Neuron (in vitro differentiated cells): ENCODE data around the gene GTF2F1.

Source experiments
- H2AFZ ChIP-seq: one replicate; pipeline ENCODE4 v1.6.1; 2013; ENCODE audit warnings: low read depth, mild to moderate bottlenecking, inconsistent platforms, low read length, moderate library complexity
- H3K27me3 ChIP-seq: one replicate; pipeline ENCODE4 v1.6.1; 2013; ENCODE audit warnings: low read length; ENCODE audit not compliant: insufficient read depth
- H3K36me3 ChIP-seq: one replicate; pipeline ENCODE4 v1.6.1; 2013; ENCODE audit warnings: low read length; ENCODE audit not compliant: insufficient read depth
- H3K4me1 ChIP-seq: one replicate; pipeline ENCODE4 v1.6.1; 2013; ENCODE audit warnings: low read length; ENCODE audit not compliant: insufficient read depth
- H3K4me3 ChIP-seq: 2 replicates; pipeline ENCODE4 v1.5.1; 2013; ENCODE audit warnings: mild to moderate bottlenecking, low read length, moderate library complexity
- H3K9me3 ChIP-seq: one replicate; pipeline ENCODE4 v1.6.1; 2013; ENCODE audit warnings: low read length

The GTF2F1 gene

GRCh38 chr19:6424939-6425731, 32.2 kb upstream of the GTF2F1 start:
- Histone ChIP-seq H3K4me1 (peaks cover 21% of the 10 kb centered on the region), H3K27me3 (no peaks in the 10 kb centered on the region), H3K9me3 (no peaks in the 10 kb centered on the region), H3K36me3 (peaks cover 25% of the 10 kb centered on the region), H3K4me3 (peak overlapping the region; percentile 5), H2AFZ (peak overlapping the region; percentile 29)

GRCh38 chr19:6424195-6424938, 31.4 kb upstream of the GTF2F1 start, which contains the start of gene KHSRP:
Gene KHSRP, minus strand, starts transcription at chr19:6424811. Its CDS starts 110 bp downstream, at chr19:6424701.
- H2AFZ ChIP-seq, result peak within 1 kb of the TSS; percentile 29
- H3K4me3 ChIP-seq, result peak within 1 kb of the TSS; percentile 66
- no peaks in the 10 kb centered on the region for H3K9me3 ChIP-seq
- no peaks in the 10 kb centered on the region for H3K27me3 ChIP-seq
- peaks cover 21% of the 10 kb centered on the region for H3K4me1 ChIP-seq
- H3K36me3 ChIP-seq, result peaks cover 33% of the 10 kb centered on the region

- no peak overlapping the region for H2AFZ ChIP-seq
- H3K4me1 ChIP-seq, result peaks cover 21% of the 10 kb centered on the region
- no peaks in the 10 kb centered on the region for H3K27me3 ChIP-seq
- peaks cover 40% of the 10 kb centered on the region for H3K36me3 ChIP-seq
- peak overlapping the region; percentile 66 for H3K4me3 ChIP-seq
- H3K9me3 ChIP-seq, result no peaks in the 10 kb centered on the region
Measured at GRCh38 chr19:6423499-6424194, 30.7 kb upstream of the GTF2F1 start.

- no peak overlapping the region for H3K4me3 ChIP-seq
- H3K27me3 ChIP-seq, result no peaks in the 10 kb centered on the region
- peaks cover 21% of the 10 kb centered on the region for H3K4me1 ChIP-seq
- H2AFZ ChIP-seq, result no peak overlapping the region
- no peaks in the 10 kb centered on the region for H3K9me3 ChIP-seq
- H3K36me3 ChIP-seq, result peaks cover 63% of the 10 kb centered on the region
Measured at GRCh38 chr19:6421075-6422014, 28.4 kb upstream of the GTF2F1 start.

DNA sequence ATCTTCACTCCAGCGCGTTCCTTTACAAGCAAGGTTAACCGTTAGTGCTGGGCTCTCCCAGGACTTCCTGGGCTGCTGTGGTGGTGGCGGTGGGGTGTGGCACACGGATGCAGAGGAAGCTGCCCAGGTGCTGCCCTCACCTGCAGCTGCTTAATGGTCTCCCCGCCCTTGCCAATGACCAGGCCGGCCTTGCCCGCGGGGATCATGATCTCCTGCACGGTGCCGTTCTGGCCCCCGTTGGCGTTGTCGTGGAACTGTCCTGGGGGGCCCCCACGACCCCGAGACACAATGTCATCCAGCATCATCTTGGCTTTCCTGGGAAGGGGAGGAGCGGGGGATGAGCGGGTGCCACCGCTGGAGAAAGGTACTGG, 25.6 kb upstream of the GTF2F1 start:
- Histone ChIP-seq H3K4me3 (no peak overlapping the region), H2AFZ (no peak overlapping the region), H3K27me3 (no peaks in the 10 kb centered on the region), H3K36me3 (peaks cover 88% of the 10 kb centered on the region), H3K4me1 (peaks cover 16% of the 10 kb centered on the region), H3K9me3 (no peaks in the 10 kb centered on the region)

DNA sequence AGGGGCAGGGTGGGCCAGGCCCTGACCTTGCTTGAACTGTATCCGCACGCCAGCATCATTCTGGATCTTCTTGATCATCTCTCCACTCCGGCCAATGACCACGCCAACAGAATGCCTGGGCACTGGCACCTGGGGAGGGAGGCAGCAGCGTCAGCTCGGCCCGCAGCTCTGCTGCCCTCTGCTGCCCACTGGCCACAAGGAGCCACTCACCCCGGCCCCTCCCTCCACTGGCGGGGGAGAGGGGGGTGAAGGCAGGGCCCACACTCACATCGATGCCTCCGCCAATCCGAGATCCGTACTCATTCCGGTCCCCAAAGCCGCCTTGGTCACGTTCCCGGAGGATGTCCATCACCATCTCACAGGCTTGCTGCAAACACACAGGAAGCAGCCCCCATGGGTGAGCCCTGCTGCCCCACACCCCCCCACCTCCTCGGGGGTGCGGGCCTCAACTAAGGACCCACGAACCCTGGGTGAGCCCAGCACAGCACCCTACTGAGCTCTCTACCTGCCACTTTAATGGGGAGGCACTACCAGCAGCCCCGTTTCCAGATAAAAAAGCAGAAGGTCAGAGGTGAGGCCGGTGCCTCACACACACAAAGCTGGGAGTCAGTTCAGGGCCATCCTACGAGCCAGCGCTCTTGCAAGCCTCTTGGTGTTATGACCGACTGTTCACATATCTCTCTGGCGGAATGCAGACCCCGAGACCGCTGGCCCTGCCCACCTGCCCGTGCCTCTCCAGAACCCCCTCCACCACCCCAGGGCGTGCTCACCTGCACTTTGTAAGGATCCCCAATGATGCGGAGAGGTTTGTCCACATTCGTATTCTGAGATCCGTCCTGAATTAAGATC, 25.0 kb upstream of the GTF2F1 start:
- Histone ChIP-seq H3K27me3 (no peaks in the 10 kb centered on the region), H2AFZ (no peak overlapping the region), H3K4me1 (peaks cover 10% of the 10 kb centered on the region), H3K4me3 (no peak overlapping the region), H3K9me3 (no peaks in the 10 kb centered on the region), H3K36me3 (peaks cover 92% of the 10 kb centered on the region)

GRCh38 chr19:6416658-6417405, 23.9 kb upstream of the GTF2F1 start:
- no peaks in the 10 kb centered on the region for H3K9me3 ChIP-seq
- H3K27me3 ChIP-seq, result no peaks in the 10 kb centered on the region
- H3K4me1 ChIP-seq, result no peaks in the 10 kb centered on the region
- no peak overlapping the region for H2AFZ ChIP-seq
- H3K36me3 ChIP-seq, result peaks cover 84% of the 10 kb centered on the region
- H3K4me3 ChIP-seq, result no peak overlapping the region

- Histone ChIP-seq H3K4me3 (no peak overlapping the region), H3K36me3 (peaks cover 73% of the 10 kb centered on the region), H2AFZ (no peak overlapping the region), H3K4me1 (no peaks in the 10 kb centered on the region), H3K27me3 (no peaks in the 10 kb centered on the region), H3K9me3 (no peaks in the 10 kb centered on the region)
Measured at GRCh38 chr19:6415591-6416190, 22.7 kb upstream of the GTF2F1 start.

GRCh38 chr19:6414793-6415590, 22.0 kb upstream of the GTF2F1 start:
- no peak overlapping the region for H2AFZ ChIP-seq
- no peak overlapping the region for H3K4me3 ChIP-seq
- H3K36me3 ChIP-seq, result peaks cover 66% of the 10 kb centered on the region
- H3K27me3 ChIP-seq, result no peaks in the 10 kb centered on the region
- H3K9me3 ChIP-seq, result no peaks in the 10 kb centered on the region
- H3K4me1 ChIP-seq, result no peaks in the 10 kb centered on the region

DNA sequence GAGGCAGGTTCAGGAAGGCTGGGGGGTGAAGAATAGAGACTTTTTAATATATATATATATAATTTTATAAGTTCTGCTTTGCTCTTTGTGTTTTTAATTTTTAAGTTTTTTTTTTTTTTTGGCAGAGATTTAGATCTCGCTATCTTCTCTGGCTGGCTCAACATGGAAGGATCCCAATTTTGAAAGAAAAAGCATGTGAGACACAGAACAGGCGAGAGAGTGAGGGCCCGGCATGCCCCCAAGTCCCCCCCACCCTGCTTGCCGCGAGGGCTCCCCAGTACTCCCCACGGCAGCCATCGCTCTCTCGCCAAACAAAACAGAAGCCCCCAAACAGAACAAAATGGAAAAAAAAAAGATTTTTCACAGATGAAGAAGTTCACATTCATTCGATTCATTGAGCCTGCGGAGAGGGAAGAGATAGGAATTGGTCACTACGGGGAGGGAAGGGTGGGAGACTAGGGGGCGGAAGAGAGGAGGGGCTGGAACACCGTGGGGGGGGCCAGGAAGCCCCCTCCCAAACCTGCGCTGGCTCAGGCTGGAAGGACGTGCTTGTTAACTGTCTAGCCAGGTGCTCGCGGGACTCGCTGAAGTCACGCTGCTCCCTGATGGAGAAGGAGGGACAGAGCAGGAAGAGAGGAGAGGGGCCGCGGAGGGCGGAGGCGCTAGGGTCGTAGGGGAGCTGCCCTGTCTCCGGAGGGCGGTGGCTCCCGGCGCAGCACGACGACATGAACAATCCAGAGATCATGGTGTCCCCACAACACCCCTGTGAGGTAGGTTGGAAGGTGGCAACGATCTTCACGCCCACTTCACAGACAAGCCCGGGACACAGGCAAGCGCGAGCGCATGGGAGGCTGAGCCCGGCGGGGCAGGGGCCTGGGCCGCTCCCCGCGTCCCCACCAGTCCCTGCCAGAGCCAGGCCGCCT, 21.0 kb upstream of the GTF2F1 start:
- H3K4me3 ChIP-seq, result no peak overlapping the region
- H3K4me1 ChIP-seq, result no peaks in the 10 kb centered on the region
- no peaks in the 10 kb centered on the region for H3K9me3 ChIP-seq
- peaks cover 55% of the 10 kb centered on the region for H3K36me3 ChIP-seq
- no peaks in the 10 kb centered on the region for H3K27me3 ChIP-seq
- no peak overlapping the region for H2AFZ ChIP-seq
